Stimulated activated CD4-positive, alpha-beta T cell treated with anti-CD3 and anti-CD28 coated beads, Interleukin-15, amount 100 ng/mL, for 48 hours (primary cell): ENCODE data around the gene CCDC197.

ENCODE experiments used
- DNase-seq, 2 donors: peaks; one replicate each; pipeline ENCODE4 v3.0.0-alpha.2; 2020; ENCODE audit warnings: low read depth in 2 of 2

CCDC197 gene

GRCh38 chr14:93999573-93999972 is 2.5 kb downstream of the CCDC197 start:
- DNase-seq: no peak

- DNase-seq: no peak
These were observed 3.2 kb downstream of the CCDC197 start for GRCh38 chr14:94000267-94000666.

- DNase-seq: no peak
These were observed 3.9 kb downstream of the CCDC197 start for GRCh38 chr14:94001016-94001415.

DNA sequence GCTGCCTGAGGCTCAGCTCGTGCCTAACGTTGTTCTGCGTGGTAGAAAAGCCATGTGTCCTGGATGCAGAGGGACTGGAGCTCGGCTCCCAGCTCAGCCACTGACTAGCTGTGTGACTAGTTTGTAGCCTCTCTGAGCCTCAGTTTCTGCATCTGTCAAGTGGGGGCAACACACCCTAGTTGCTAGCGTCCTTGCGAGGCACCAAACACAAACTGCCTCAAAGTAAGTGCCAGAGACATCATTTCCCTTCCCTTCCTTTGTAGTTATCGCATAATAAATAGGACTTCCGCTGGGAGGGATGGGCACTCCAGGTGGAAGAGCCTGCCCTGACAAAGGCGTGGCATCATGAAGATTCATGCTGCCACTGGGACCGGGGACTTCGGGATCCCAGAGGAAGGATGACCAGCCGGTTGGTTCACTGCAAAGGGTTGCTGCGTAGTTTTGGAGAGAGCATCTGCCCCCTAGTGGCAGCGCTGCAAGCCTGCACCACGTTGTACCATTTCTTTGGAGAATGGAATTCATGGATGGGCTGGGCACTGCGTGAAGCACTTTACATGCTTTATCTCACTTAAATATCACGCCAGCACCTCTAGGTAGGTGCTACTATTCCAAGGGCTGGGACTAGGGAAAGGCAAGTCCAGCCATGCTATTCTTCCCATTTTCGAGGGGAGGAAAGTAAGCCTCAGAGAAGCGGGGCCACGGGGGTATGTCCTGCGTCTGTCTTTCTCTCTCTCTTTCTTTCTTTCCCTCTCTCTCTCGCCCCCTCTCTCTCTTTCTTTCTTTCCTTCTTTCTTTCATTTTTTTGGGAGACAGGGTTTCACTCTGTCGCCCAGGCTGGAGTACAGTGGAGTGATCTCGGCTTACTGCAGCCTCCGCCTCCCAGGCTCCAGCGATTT is 4.6 kb downstream of the CCDC197 start:
- DNase-seq: peak; percentile 51 to 53

- DNase-seq: no peak
These were observed 6.3 kb downstream of the CCDC197 start for GRCh38 chr14:94003397-94003796.

DNA sequence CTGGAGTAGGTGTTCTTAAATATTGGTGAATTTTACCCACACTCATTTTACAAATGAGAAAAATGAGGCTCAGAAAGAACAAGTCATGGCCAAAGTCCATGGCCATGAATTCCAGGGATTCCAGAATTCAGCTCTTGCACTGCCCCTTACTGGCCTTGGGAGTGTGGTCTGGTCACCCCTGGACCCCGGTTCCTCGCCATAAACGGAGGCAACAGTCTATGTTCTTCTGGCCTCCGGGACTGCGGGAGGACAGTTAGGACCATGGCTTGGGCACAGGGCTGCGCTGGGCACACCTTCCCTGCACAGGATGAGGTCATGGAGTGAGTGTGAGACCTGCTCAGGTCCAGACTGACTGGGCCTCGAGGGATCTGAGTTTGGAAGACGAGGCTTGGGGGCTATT is 6.9 kb downstream of the CCDC197 start:
- no peak for DNase-seq

DNA sequence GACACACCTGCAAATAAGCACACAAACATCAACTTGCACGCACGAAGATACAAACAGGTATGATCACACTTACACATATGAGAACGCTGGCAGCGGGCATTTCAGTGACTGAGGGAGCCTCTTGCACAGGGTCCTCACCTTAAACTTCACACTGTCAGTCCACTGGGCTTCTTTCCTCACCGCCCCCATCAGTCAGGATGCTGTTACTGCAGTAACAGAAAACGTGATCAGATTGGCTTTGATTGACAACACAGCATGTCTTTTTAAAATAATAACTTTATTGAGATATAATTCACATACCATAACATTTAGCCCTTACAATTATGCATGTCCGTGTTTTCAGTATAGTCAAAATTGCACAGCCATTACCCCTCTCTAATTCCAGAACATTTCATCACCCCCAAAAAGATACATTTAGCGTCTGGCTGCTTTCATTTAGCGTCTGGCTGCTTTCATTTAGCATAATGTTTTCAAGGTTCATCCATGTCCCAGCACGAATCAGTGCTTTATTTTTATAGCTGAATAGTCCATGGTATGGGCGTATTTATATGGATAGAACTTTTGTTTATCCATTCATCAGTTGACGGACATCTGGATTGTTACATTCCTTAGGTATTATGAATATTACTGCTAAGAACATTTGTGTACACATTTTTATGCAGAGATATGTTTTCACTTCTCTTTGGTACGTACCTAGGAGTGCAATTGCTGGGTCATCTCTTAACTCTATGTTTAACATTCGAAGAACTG is 8.4 kb downstream of the CCDC197 start:
- no peak for DNase-seq

DNA sequence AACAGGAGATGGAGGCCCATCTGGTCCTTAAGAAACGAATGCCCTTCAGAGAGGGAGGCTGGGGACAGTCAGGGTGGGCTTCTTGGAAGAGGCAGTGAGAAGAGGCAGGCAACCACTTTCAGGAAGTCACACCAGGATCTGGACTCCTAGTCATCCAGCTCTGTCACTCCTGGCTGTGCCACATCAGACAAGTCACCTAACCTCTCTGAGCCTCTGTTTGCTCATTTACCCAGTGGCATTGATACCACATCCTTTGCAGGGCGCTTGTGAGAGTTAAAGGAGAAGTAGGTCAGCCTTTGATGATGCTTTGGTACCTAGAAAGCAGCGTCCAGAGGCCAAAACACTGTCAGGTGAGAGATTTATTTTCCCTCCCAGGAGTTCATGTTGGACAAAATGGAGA is 11.1 kb downstream of the CCDC197 start:
- no peak for DNase-seq

DNA sequence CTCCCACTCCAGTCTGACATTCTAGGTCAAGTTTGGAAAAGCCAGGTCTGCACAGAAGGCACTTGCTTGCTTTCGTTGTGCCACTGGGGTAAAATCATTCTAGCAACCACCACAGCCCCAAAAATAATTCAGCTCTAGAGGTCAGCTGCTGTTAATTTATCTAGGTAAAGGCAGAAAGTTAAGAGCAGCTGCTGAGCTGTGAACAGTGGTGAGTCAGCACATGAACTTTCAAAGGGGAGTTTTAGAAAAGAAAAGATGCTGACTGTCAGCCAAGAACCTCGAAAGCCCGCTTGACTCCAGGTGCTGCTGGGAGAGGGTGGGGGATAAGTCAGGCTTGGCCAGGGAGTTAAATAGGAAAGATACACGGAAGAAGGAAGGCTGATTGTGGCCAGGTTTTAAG is 12.7 kb downstream of the CCDC197 start:
- no peak for DNase-seq

GRCh38 chr14:94010625-94011024 is 13.5 kb downstream of the CCDC197 start:
- DNase-seq: no peak

DNA sequence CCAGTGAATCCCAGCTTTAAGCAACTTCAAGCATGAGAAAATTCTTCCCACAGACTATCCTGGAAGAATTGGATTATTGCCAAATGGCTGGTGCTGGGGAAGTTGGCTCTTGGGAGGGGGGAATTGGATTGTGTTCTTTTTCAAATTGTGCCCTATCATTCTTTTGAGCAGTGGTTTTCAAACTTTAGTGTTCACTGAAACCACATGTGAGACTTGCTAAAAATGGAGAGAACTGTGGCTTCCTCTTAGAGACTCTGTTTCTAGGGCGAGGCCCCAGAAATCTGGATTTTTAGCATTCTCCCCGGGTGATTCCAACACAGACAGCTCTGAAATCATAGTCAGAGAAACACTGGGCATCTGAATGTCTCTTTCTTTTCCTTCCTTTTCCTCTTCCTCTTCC is 14.7 kb downstream of the CCDC197 start:
- DNase-seq: no peak

GRCh38 chr14:94014382-94014781 is 17.3 kb downstream of the CCDC197 start:
- DNase-seq: no peak

- no peak for DNase-seq
These were observed 18.1 kb downstream of the CCDC197 start for GRCh38 chr14:94015223-94015622.

GRCh38 chr14:94016446-94016976 is 19.4 kb downstream of the CCDC197 start:
- no peak for DNase-seq

GRCh38 chr14:94018308-94018707 is 21.2 kb downstream of the CCDC197 start:
- DNase-seq: no peak

- DNase-seq: no peak
These were observed 22.2 kb downstream of the CCDC197 start for GRCh38 chr14:94019329-94019728.

DNA sequence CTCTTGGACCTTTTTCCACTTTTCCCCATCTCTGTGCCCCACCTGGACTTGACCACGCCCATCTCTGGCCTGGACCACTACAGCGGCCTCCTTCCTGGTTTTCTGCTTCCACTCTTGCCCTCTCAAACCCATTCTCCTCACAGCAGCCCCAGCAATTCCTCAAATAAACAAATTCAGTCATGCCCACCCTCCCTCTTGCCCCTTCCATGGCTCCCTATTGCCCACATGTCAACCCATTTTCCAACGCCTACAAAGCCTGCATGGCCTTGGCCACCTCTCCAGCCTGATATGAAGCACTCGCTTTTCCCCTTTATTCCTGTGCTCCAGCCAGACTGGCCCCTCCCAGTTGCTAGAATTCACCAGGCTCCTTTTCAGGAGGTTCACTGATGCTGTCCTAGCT is 23.2 kb downstream of the CCDC197 start:
- no peak for DNase-seq

DNA sequence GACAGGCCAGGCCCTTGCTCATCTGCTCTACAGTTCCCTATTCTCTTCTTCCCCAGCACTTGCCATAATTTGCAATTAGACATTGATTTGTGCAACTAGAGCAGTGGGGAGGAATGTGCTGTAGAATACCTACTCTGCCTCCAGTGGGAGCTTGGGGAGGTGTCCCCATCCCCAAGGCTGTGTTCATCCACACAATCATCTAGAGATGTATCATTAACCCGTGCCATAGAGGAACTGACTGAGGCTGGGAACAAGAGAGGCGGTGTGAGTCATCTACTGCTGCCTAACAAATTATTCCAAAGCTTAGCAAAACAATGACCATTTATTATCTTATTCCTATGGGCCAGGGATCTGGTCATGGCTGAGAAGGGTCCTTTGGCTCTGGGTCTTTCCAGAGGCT is 23.9 kb downstream of the CCDC197 start:
- no peak for DNase-seq

- peak in 1 of 2 donors; percentile 32 for DNase-seq
These were observed 24.5 kb downstream of the CCDC197 start for GRCh38 chr14:94021416-94022157.

DNA sequence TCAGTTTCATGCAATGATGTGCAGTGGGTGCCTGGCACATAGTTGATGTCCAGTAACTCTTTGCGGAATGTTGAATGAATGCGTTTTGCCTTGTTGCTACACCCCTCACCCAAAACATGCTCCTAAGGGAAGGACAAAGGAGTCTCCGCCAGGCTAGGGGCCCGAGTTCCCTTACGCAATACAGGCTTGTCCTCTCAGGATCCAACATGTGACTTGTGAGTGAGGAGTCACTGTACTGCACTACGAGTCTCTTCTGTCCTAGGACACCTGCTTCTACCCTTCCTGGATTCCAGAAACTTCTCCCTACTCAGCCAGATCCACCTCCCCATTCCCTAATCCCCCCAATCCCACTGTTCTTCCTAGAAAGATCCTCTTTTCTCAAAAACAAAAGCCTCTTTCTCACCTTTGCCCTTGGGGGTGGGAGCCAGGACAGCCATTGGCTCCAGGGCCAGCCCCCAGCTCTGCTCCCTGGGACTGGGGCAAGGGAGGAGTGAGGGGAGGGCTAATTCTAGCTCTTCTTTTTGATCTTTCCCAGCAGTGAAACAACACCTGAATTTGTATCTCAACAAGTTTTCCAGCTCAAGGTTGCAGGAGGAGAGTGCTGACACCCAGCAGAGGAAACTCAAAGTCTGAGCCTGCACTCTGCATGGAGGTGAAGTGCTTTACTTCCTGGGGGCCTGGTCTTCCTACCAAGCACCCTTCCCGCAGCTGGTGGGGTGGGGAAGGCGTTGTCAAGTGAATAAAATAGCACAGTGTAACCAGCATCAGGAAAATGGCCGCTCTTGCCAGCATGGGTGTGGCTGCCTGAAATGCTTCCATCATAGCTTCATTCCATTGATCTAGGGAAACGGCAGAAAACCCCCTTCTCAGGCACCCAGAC is 25.7 kb downstream of the CCDC197 start:
- no peak for DNase-seq

- no peak for DNase-seq
These were observed 27.4 kb downstream of the CCDC197 start for GRCh38 chr14:94024549-94024948.
